GM06990 (cell line): ENCODE results near the gene KIAA0930.
A peak's percentile ranks its signal among the peaks of the same experiment; 100 is the strongest.

Source experiments
- DNase-seq: peaks from one replicate; pipeline ENCODE4 v3.0.0-alpha.2; 2011; ENCODE audit not compliant: insufficient read length; ENCODE audit errors: extremely low read depth
- H3K27me3 ChIP-seq: replicated peaks from 2 replicates; pipeline ENCODE4 v1.6.0; 2011; ENCODE audit warnings: low read length; ENCODE audit not compliant: control insufficient read depth, insufficient read depth
- H3K36me3 ChIP-seq: 2 replicates; pipeline ENCODE4 v1.5.1; 2011; ENCODE audit warnings: low read length; ENCODE audit not compliant: control insufficient read depth, insufficient read depth
- H3K4me3 ChIP-seq: replicated peaks from 2 replicates; pipeline ENCODE4 v1.5.1; 2011; ENCODE audit warnings: low read depth, mild to moderate bottlenecking, control low read depth, low read length
- CTCF ChIP-seq: IDR thresholded peaks from 2 replicates; pipeline ENCODE4 v1.5.1; 2011; ENCODE audit warnings: low read length, control low read depth, mild to moderate bottlenecking, inconsistent platforms; ENCODE audit not compliant: insufficient read depth, poor library complexity, severe bottlenecking

The KIAA0930 gene

GRCh38 chr22:45239681-45240051 is 1.0 kb downstream of the KIAA0930 start:
- Histone ChIP-seq H3K4me3 (peak overlapping the region; percentile 77), H3K27me3 (no peaks in the 10 kb centered on the region), H3K36me3 (no peaks in the 10 kb centered on the region; the same call in 1 of the 2 replicates)
- TF ChIP-seq CTCF: no peak
- no peak for DNase-seq

GRCh38 chr22:45238957-45239680 is 1.6 kb downstream of the KIAA0930 start:
- Histone ChIP-seq H3K4me3 (peak overlapping the region; percentile 77), H3K27me3 (no peaks in the 10 kb centered on the region), H3K36me3 (peaks cover 2% of the 10 kb centered on the region; the same call in 1 of the 2 replicates)
- DNase-seq: no peak
- TF ChIP-seq CTCF: no peak

- no peak overlapping the region for H3K4me3 ChIP-seq
- no peak for DNase-seq
- peaks cover 4% of the 10 kb centered on the region; the same call in 1 of the 2 replicates for H3K36me3 ChIP-seq
- no peak for TF ChIP-seq CTCF
- H3K27me3 ChIP-seq: no peaks in the 10 kb centered on the region
Measured at GRCh38 chr22:45238076-45238956, 2.4 kb downstream of the KIAA0930 start.

- Histone ChIP-seq H3K36me3 (peaks cover 7% of the 10 kb centered on the region), H3K27me3 (no peaks in the 10 kb centered on the region), H3K4me3 (no peak overlapping the region)
- no peak for DNase-seq
- TF ChIP-seq CTCF: no peak
Measured at GRCh38 chr22:45237065-45237990, 3.4 kb downstream of the KIAA0930 start.

GRCh38 chr22:45235851-45236342 is 4.8 kb downstream of the KIAA0930 start:
- Histone ChIP-seq H3K36me3 (peaks cover 7% of the 10 kb centered on the region), H3K27me3 (no peaks in the 10 kb centered on the region), H3K4me3 (peak overlapping the region; percentile 1)
- DNase-seq: peak; percentile 62
- TF ChIP-seq CTCF: no peak
